ENCODE results near the gene TNNT1. TPM values are rescaled to one million over a fixed set of nuclear protein-coding genes. Genes with fewer than 3 reads are reported as not detected.

Gene TNNT1
- total RNA-seq, 1 donor, result not detected

DNA sequence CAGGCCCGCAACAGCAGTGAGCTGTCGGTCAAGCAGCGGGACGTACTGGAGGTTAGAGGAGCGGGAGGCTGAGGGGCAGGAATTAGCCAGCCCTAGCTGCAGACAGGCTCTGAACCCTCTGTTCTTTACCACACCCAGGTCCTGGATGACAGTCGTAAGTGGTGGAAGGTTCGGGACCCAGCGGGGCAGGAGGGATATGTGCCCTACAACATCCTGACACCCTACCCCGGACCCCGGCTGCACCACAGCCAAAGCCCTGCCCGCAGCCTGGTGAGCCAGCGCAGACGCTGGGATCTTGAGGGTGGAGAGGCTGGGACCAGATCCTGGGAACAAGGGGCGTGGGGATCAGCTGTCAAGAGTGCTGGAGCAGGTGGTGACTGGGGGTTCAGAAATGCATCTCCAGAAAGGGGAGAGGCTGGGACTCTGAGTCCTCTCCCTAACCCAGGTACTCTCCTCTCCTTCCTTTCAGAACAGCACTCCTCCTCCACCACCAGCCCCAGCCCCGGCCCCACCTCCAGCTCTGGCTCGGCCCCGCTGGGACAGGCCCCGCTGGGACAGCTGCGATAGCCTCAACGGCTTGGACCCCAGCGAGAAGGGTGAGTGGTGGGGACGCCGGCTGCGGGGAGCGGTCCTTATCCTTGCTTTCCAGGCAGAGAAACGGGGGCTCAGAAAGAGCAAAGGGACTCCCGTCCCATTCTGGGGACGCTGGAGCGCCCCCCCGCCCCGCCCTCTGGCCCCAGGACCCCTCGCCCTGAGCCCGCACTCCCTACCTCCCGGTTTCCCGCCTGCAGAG lies 62.9 kb downstream of the TNNT1 start:
- Histone ChIP-seq H3K4me1 (ENCODE audit: insufficient read depth, low read length) (peaks cover 12% of the 10 kb centered on the region), H3K4me2 (ENCODE audit: insufficient read depth, low read length) (peak overlapping the region; percentile 91), H3K27ac (ENCODE audit: low read depth, low read length) (no peak overlapping the region), H2AFZ (ENCODE audit: low read length) (no peak overlapping the region), H3K27me3 (ENCODE audit: insufficient read depth, low read length) (peaks cover 59% of the 10 kb centered on the region), H4K20me1 (ENCODE audit: insufficient read depth, low read length) (peaks cover 27% of the 10 kb centered on the region), H3K9me3 (ENCODE audit: low read depth, low read length) (no peaks in the 10 kb centered on the region), H3K4me3 (ENCODE audit: insufficient read depth, low read length) (peak overlapping the region; percentile 75), H3K79me2 (ENCODE audit: insufficient read depth, low read length) (no peaks in the 10 kb centered on the region), H3K36me3 (ENCODE audit: insufficient read depth, low read length) (no peaks in the 10 kb centered on the region)
- DNase-seq (ENCODE audit: insufficient read length, low spot score, missing footprints), result peak; percentile 90
- TF ChIP-seq CTCF (IDR thresholded peaks at IDR 0.05; ENCODE audit: extremely low read depth, low read depth, low read length), result no peak

DNA sequence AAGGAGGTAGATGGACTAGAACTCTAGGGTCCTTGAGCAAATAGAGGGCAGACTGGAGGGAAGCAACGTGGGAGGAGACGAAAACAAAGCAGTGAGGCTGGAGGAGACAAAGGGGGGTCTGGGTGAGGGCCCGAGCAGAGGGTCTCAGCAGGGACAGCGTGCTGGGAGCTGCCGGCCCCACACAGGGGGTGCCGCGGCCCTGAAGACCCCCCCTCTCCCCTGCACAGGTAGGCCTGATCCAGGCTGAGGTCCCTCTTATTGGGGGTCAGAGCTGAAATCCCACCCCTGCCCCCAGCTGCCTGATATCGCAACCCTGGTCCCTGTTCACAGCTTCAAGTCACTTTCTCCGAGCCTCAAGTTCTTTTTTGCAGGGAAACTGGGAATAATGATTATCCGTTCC lies 64.6 kb downstream of the TNNT1 start:
- Histone ChIP-seq H3K27ac (ENCODE audit: low read depth, low read length) (no peak overlapping the region), H3K4me1 (ENCODE audit: insufficient read depth, low read length) (peaks cover 16% of the 10 kb centered on the region), H3K27me3 (ENCODE audit: insufficient read depth, low read length) (peaks cover 74% of the 10 kb centered on the region), H2AFZ (ENCODE audit: low read length) (no peak overlapping the region), H3K9me3 (ENCODE audit: low read depth, low read length) (no peaks in the 10 kb centered on the region), H3K36me3 (ENCODE audit: insufficient read depth, low read length) (no peaks in the 10 kb centered on the region), H3K4me3 (ENCODE audit: insufficient read depth, low read length) (no peak overlapping the region), H4K20me1 (ENCODE audit: insufficient read depth, low read length) (peaks cover 19% of the 10 kb centered on the region), H3K79me2 (ENCODE audit: insufficient read depth, low read length) (no peaks in the 10 kb centered on the region), H3K4me2 (ENCODE audit: insufficient read depth, low read length) (no peak overlapping the region)
- TF ChIP-seq CTCF (IDR thresholded peaks at IDR 0.05; ENCODE audit: extremely low read depth, low read depth, low read length), result no peak
- peak; percentile 73 for DNase-seq (ENCODE audit: insufficient read length, low spot score, missing footprints)

GRCh38 chr19:55083004-55083850 lies 65.8 kb downstream of the TNNT1 start:
- no peak overlapping the region for H3K4me3 ChIP-seq (ENCODE audit: insufficient read depth, low read length)
- peak; percentile 50 for DNase-seq (ENCODE audit: insufficient read length, low spot score, missing footprints)
- no peaks in the 10 kb centered on the region for H3K79me2 ChIP-seq (ENCODE audit: insufficient read depth, low read length)
- peaks cover 16% of the 10 kb centered on the region for H3K4me1 ChIP-seq (ENCODE audit: insufficient read depth, low read length)
- H3K4me2 ChIP-seq (ENCODE audit: insufficient read depth, low read length), result no peak overlapping the region
- H3K27me3 ChIP-seq (ENCODE audit: insufficient read depth, low read length), result peaks cover 75% of the 10 kb centered on the region
- no peaks in the 10 kb centered on the region for H3K9me3 ChIP-seq (ENCODE audit: low read depth, low read length)
- TF ChIP-seq CTCF (IDR thresholded peaks at IDR 0.05; ENCODE audit: extremely low read depth, low read depth, low read length), result no peak
- no peak overlapping the region for H3K27ac ChIP-seq (ENCODE audit: low read depth, low read length)
- no peak overlapping the region for H2AFZ ChIP-seq (ENCODE audit: low read length)
- H3K36me3 ChIP-seq (ENCODE audit: insufficient read depth, low read length), result no peaks in the 10 kb centered on the region
- peaks cover 13% of the 10 kb centered on the region for H4K20me1 ChIP-seq (ENCODE audit: insufficient read depth, low read length)

Small RNA genes lying within 50 kb of the gene (small RNA-seq; reads per million reads assigned to genes)
- gene MIR7975 (not detected), gene RF01210 (not detected)

Other genes with a start within 250 kb of the TNNT1 start
- 0.36 and 0.59 TPM in 2 replicates for gene NCR1, start 243.1 kb downstream of the TNNT1 start, total RNA-seq
- gene NLRP7, start 201.7 kb downstream of the TNNT1 start, total RNA-seq, result not detected in 2 replicates
- 0.36 and 3.2 TPM in 2 replicates for gene NLRP2, start 182.8 kb downstream of the TNNT1 start, total RNA-seq
- gene GP6, start 110.9 kb downstream of the TNNT1 start, total RNA-seq, result not detected in 2 replicates
- 9.7 and 12.7 TPM in 2 replicates for gene RDH13, start 86.1 kb downstream of the TNNT1 start, total RNA-seq
- 0.29 and 1.1 TPM in 2 replicates for gene EPS8L1, start 73.3 kb downstream of the TNNT1 start, total RNA-seq
- gene PPP1R12C, start 31.6 kb downstream of the TNNT1 start, total RNA-seq, result 49.2 and 55.0 TPM in 2 replicates
- gene TNNI3, start 8.5 kb upstream of the TNNT1 start, total RNA-seq, result not detected in 2 replicates
- 0.59 and 0.72 TPM in 2 replicates for gene DNAAF3, start 17.4 kb upstream of the TNNT1 start, total RNA-seq
- gene SYT5, start 31.1 kb upstream of the TNNT1 start, total RNA-seq, result not detected in 2 replicates
- 0.88 and 1.1 TPM in 2 replicates for gene PTPRH, start 60.3 kb upstream of the TNNT1 start, total RNA-seq
- 1.5 and 2.5 TPM in 2 replicates for gene TMEM86B, start 79.6 kb upstream of the TNNT1 start, total RNA-seq
- gene PPP6R1, start 109.8 kb upstream of the TNNT1 start, total RNA-seq, result 27.1 and 32.6 TPM in 2 replicates
- gene HSPBP1, start 130.9 kb upstream of the TNNT1 start, total RNA-seq, result 20.6 and 26.4 TPM in 2 replicates
- 1.8 and 4.0 TPM in 2 replicates for gene BRSK1, start 134.8 kb upstream of the TNNT1 start, total RNA-seq
- gene TMEM150B, start 176.1 kb upstream of the TNNT1 start, total RNA-seq, result under 0.01 and 0.29 TPM in 2 replicates
- gene KMT5C, start 190.7 kb upstream of the TNNT1 start, total RNA-seq, result 9.7 and 10.9 TPM in 2 replicates
- gene COX6B2, start 205.5 kb upstream of the TNNT1 start, total RNA-seq, result not detected in 2 replicates
- not detected in 2 replicates for gene GARIN5B, start 214.1 kb upstream of the TNNT1 start, total RNA-seq
- gene IL11, start 221.3 kb upstream of the TNNT1 start, total RNA-seq, result 0.36 and 1.2 TPM in 2 replicates
- gene TMEM190, start 227.6 kb upstream of the TNNT1 start, total RNA-seq, result not detected in 2 replicates
- 0.29 TPM in 1 of 2 replicates, not detected in the other for gene TMEM238, start 235.1 kb upstream of the TNNT1 start, total RNA-seq
- 223 and 310 TPM in 2 replicates for gene RPL28, start 236.7 kb upstream of the TNNT1 start, total RNA-seq